Neural progenitor cell (in vitro differentiated cells): ENCODE data around the gene BRD1.

ENCODE experiments used
- CTCF ChIP-seq: fragments of 200-600 bp; sonication (generic); IDR thresholded peaks from 2 replicates; pipeline ENCODE4 v1.5.1; 2017; ENCODE audit warnings: antibody characterized with exemption, mild to moderate bottlenecking
- EZH2 ChIP-seq: fragments of 200-600 bp; sonication (generic); IDR thresholded peaks from 2 replicates; pipeline ENCODE4 v1.6.1; 2017; ENCODE audit warnings: antibody characterized with exemption, mild to moderate bottlenecking, moderate library complexity

GRCh38 chr22:49811020-49811791 is 16.5 kb downstream of the BRD1 start:
- TF ChIP-seq CTCF (no peak), EZH2 (no peak)
